Ishikawa (cell line): ENCODE results near the gene KAT2B.

Experiments
- CEBPB ChIP-seq: IDR thresholded peaks from 2 replicates; pipeline ENCODE4 v1.6.1; 2012
- CREB1 ChIP-seq: IDR thresholded peaks from 2 replicates; pipeline ENCODE4 v1.6.1; 2012; ENCODE audit warnings: low read depth
- EGR1 ChIP-seq: IDR thresholded peaks from 2 replicates; pipeline ENCODE4 v1.6.1; 2012
- EP300 ChIP-seq: IDR thresholded peaks from 2 replicates; pipeline ENCODE4 v1.6.1; 2012; ENCODE audit warnings: borderline replicate concordance
- FOXM1 ChIP-seq: IDR thresholded peaks from 2 replicates; pipeline ENCODE4 v1.6.1; 2012; ENCODE audit warnings: low read depth, borderline replicate concordance
- NFIC ChIP-seq: IDR thresholded peaks from 2 replicates; pipeline ENCODE4 v1.6.1; 2012
- RAD21 ChIP-seq: IDR thresholded peaks from 2 replicates; pipeline ENCODE4 v1.6.1; 2012; ENCODE audit warnings: low read depth
- TAF1 ChIP-seq: IDR thresholded peaks from 2 replicates; pipeline ENCODE4 v1.6.1; 2012; ENCODE audit warnings: low read depth, mild to moderate bottlenecking
- TCF12 ChIP-seq: IDR thresholded peaks from 2 replicates; pipeline ENCODE4 v1.6.1; 2012; ENCODE audit warnings: low read depth
- TEAD4 ChIP-seq: IDR thresholded peaks from 2 replicates; pipeline ENCODE4 v1.6.1; 2012
- YY1 ChIP-seq: IDR thresholded peaks from 2 replicates; pipeline ENCODE4 v1.6.1; 2012; ENCODE audit warnings: low read depth
- ZBTB7A ChIP-seq: IDR thresholded peaks from 2 replicates; pipeline ENCODE4 v1.6.1; 2012; ENCODE audit warnings: low read depth
- TF ChIP-seq, protein P1 (sequence below): IDR thresholded peaks from 2 replicates; pipeline ENCODE4 v1.6.1; 2012; ENCODE audit warnings: low read depth, mild to moderate bottlenecking
- TF ChIP-seq, protein P2 (sequence below): IDR thresholded peaks from 2 replicates; pipeline ENCODE4 v1.6.1; 2012
- TF ChIP-seq, protein P3 (sequence below): IDR thresholded peaks from 2 replicates; pipeline ENCODE4 v1.6.1; 2012

KAT2B gene

DNA sequence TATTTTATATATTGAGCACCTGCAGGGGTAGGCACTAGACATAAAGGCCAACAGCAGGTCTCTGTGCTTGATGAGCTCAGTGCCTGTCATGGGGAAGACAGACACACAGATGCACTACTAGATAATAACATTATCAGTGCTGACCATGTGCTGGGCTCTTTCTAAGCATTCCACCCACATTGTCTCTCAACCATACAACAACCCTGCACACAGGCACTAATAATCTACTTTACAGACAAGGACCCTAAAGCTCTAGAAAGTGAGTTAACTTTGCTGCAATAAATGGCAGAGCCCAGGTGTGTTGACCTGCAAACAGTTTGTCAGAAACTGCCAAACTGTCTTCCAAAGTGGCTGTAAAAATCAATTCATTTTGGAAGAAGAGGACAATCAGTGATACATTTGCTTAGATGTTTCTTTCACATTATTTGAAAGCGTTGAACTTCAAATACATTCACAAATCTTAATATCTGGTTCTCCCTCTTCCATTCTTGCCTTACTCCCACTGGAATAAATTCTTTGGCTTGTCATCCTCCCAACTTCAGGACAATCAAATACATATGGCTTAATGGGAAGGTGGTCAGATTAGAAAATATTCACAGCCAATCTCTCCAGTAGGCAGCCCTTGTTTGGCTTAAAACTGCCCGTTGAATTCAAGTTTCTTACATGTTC, 17.2 kb upstream of the KAT2B start:
- TF ChIP-seq NFIC = no peak
- TF ChIP-seq, protein P1, sequence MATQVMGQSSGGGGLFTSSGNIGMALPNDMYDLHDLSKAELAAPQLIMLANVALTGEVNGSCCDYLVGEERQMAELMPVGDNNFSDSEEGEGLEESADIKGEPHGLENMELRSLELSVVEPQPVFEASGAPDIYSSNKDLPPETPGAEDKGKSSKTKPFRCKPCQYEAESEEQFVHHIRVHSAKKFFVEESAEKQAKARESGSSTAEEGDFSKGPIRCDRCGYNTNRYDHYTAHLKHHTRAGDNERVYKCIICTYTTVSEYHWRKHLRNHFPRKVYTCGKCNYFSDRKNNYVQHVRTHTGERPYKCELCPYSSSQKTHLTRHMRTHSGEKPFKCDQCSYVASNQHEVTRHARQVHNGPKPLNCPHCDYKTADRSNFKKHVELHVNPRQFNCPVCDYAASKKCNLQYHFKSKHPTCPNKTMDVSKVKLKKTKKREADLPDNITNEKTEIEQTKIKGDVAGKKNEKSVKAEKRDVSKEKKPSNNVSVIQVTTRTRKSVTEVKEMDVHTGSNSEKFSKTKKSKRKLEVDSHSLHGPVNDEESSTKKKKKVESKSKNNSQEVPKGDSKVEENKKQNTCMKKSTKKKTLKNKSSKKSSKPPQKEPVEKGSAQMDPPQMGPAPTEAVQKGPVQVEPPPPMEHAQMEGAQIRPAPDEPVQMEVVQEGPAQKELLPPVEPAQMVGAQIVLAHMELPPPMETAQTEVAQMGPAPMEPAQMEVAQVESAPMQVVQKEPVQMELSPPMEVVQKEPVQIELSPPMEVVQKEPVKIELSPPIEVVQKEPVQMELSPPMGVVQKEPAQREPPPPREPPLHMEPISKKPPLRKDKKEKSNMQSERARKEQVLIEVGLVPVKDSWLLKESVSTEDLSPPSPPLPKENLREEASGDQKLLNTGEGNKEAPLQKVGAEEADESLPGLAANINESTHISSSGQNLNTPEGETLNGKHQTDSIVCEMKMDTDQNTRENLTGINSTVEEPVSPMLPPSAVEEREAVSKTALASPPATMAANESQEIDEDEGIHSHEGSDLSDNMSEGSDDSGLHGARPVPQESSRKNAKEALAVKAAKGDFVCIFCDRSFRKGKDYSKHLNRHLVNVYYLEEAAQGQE = no peak
- no peak for TF ChIP-seq YY1
- no peak for TF ChIP-seq FOXM1
- TF ChIP-seq TCF12 = no peak
- TF ChIP-seq, protein P2, sequence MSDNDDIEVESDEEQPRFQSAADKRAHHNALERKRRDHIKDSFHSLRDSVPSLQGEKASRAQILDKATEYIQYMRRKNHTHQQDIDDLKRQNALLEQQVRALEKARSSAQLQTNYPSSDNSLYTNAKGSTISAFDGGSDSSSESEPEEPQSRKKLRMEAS = no peak
- TF ChIP-seq ZBTB7A = no peak
- TF ChIP-seq RAD21 = no peak
- TF ChIP-seq CREB1 = no peak
- TF ChIP-seq, protein P3, sequence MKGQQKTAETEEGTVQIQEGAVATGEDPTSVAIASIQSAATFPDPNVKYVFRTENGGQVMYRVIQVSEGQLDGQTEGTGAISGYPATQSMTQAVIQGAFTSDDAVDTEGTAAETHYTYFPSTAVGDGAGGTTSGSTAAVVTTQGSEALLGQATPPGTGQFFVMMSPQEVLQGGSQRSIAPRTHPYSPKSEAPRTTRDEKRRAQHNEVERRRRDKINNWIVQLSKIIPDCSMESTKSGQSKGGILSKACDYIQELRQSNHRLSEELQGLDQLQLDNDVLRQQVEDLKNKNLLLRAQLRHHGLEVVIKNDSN = no peak
- no peak for TF ChIP-seq TEAD4
- TF ChIP-seq EGR1 = no peak
- no peak for TF ChIP-seq EP300
- no peak for TF ChIP-seq CEBPB
- TF ChIP-seq TAF1 = no peak

DNA sequence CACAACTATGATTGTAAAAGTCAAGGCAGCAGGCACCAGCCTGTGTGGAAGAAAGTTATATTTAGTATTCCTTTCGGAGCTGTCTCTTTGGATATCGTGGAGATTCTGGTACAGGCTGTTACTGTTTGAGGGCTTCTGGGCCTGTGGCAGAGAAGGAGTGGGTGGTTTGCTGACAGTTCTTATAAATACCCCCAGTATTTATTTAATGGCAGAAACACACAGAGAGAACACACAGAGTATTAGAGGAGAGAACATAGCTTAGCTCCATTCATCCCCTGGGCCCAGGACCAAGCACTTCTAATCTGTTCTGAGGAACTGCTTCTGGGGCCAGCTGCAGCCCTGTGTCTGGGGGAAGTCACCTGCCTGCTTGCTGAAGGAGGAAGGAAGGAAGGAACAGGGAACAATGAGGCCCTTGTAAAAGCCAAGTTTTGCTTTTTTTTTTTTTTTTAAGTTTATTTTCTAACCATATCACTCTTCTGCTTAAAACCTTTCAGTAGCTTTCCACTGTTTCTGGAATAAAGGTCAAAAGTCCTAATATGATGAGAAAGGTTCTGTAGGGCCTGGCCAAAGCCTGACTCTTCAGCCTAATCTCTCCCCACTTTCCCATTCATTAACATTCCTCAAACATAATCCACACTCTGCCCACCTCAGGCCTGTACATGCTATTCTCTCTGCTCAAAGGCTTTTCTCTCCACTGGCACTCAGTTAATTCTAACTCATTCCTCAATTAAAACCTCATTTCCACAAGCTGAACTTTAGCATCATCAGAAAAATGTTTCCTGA, 16.4 kb upstream of the KAT2B start:
- TF ChIP-seq, protein P2 = no peak
- TF ChIP-seq ZBTB7A (no peak), YY1 (no peak), TAF1 (no peak), CEBPB (no peak), NFIC (no peak), TCF12 (no peak), RAD21 (no peak), EP300 (no peak), TEAD4 (no peak), EGR1 (no peak), CREB1 (no peak), FOXM1 (no peak)
- TF ChIP-seq, protein P1 = no peak
- TF ChIP-seq, protein P3 = no peak

DNA sequence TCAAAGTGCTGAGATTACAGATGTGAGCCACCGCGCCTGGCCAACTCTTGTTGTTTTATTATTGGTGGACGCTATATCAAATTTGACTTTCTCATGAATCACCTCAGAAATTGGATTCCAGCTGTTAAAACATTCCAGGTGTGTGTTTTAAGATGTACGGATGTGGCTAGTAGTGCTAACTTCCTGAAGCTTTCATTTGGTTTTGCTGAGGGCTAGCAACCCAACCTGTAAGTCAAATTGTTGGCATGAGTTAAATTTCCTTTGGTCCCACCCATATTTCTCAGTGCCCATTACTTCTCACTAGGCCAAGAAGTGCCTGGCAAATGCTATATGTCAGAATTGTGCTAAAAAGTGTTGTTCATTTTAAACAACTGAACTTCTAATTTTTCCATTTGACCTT, 13.1 kb upstream of the KAT2B start:
- no peak for TF ChIP-seq EP300
- TF ChIP-seq EGR1 = no peak
- TF ChIP-seq YY1 = no peak
- TF ChIP-seq, protein P2 = no peak
- TF ChIP-seq RAD21 = no peak
- TF ChIP-seq TCF12 = no peak
- TF ChIP-seq, protein P3 = no peak
- TF ChIP-seq CEBPB = no peak
- TF ChIP-seq TEAD4 = no peak
- TF ChIP-seq CREB1 = no peak
- TF ChIP-seq TAF1 = no peak
- TF ChIP-seq FOXM1 = no peak
- no peak for TF ChIP-seq NFIC
- TF ChIP-seq, protein P1 = no peak
